B cell (primary cell): ENCODE results near the gene SLIT3. TPM values are rescaled to one million over a fixed set of nuclear protein-coding genes. Genes with fewer than 3 reads are reported as not detected.

Source experiments
- ATAC-seq: fragments of 200-7000 bp; cut with Tn5 transposase; one replicate; pipeline ENCODE4 v1.10.0; 2021; ENCODE audit warnings: low read depth, mild to moderate bottlenecking, moderate number of reproducible peaks, moderate library complexity
- CTCF ChIA-PET: fragments of 350-600 bp; sonication (Branson Sonifier 250); formaldehyde crosslinking; loops from one replicate; lab custom pipeline; 2021; ENCODE audit warnings: antibody characterized with exemption, inconsistent platforms; lab: Charles Lee
- POLR2A ChIA-PET: fragments of 350-600 bp; sonication (Branson Sonifier 250); formaldehyde crosslinking; loops from one replicate; lab custom pipeline; 2021; ENCODE audit warnings: antibody characterized with exemption; lab: Charles Lee
- DNase-seq: peaks from one replicate; pipeline ENCODE4 v3.0.0; 2013
- H2AFZ ChIP-seq: 2 replicates; pipeline ENCODE4 v1.6.1; 2012; ENCODE audit warnings: mild to moderate bottlenecking, low read depth, low read length; ENCODE audit not compliant: insufficient read depth, poor library complexity, severe bottlenecking
- H3K27ac ChIP-seq, 2 donors: 1 replicate in 1 of 2; 2 replicates in 1 of 2; pipeline ENCODE4 v1.5.1; 2012 to 2013; ENCODE audit warnings: low read length in 2 of 2, mild to moderate bottlenecking in 2 of 2, moderate library complexity in 1 of 2
- H3K27me3 ChIP-seq, 4 experiments: fragments of 200-600 bp in 1 of 4; sonication (generic) in 1 of 4; replicated peaks in 1 of 4; 1 replicate in 2 of 4; 2 replicates in 2 of 4; pipeline versions ENCODE4 v1.6.1 to v1.7.0; 2013 to 2016; ENCODE audit warnings: low read length in 3 of 4, mild to moderate bottlenecking in 2 of 4, mixed read lengths in 1 of 4, moderate library complexity in 1 of 4; ENCODE audit not compliant: insufficient read depth in 4 of 4, control insufficient read depth in 3 of 4; ENCODE audit errors: control extremely low read depth in 1 of 4
- H3K36me3 ChIP-seq, 2 experiments: replicated peaks in 1 of 2; 1 replicate in 1 of 2; 2 replicates in 1 of 2; pipeline versions ENCODE4 v1.6.1 to v1.7.1; 2013; ENCODE audit warnings: low read length in 1 of 2; ENCODE audit not compliant: insufficient read depth in 2 of 2, control insufficient read depth in 1 of 2; ENCODE audit errors: control extremely low read depth in 1 of 2, extremely low read depth in 1 of 2
- H3K4me1 ChIP-seq, 2 donors: fragments of 200-600 bp in 1 of 2; sonication (generic) in 1 of 2; 1 replicate in 1 of 2; 2 replicates in 1 of 2; pipeline versions ENCODE4 v1.5.1 to v1.6.1; 2013 to 2017; ENCODE audit warnings: low read length in 2 of 2; ENCODE audit not compliant: control insufficient read depth in 2 of 2, insufficient read depth in 2 of 2
- H3K4me2 ChIP-seq: replicated peaks from 2 replicates; pipeline ENCODE3; 2012; ENCODE audit warnings: mild to moderate bottlenecking, low read depth, low read length; ENCODE audit not compliant: poor library complexity, severe bottlenecking
- H3K4me3 ChIP-seq, 5 experiments: fragments of 200-600 bp in 1 of 5; sonication (generic) in 1 of 5; 1 replicate in 3 of 5; 2 replicates in 2 of 5; pipeline versions ENCODE4 v1.5.1 to v1.7.0; 2011 to 2016; ENCODE audit warnings: low read length in 4 of 5, mild to moderate bottlenecking in 4 of 5, low read depth in 2 of 5, control low read depth in 1 of 5, moderate library complexity in 1 of 5; ENCODE audit not compliant: insufficient read depth in 1 of 5; ENCODE audit errors: control extremely low read depth in 1 of 5, extremely low read depth in 1 of 5
- H3K79me2 ChIP-seq: fragments of 200-600 bp; sonication (generic); one replicate; pipeline ENCODE4 v1.6.0; 2016; ENCODE audit warnings: low read length; ENCODE audit not compliant: control insufficient read depth, insufficient read depth
- H3K9ac ChIP-seq: fragments of 200-600 bp; sonication (generic); 2 replicates; pipeline ENCODE4 v1.6.1; 2017; ENCODE audit warnings: mild to moderate bottlenecking, low read length, moderate library complexity
- H3K9me3 ChIP-seq, 3 donors: one replicate each; pipeline versions ENCODE4 v1.6.1 to v1.7.1; 2013; ENCODE audit warnings: low read length in 2 of 3; ENCODE audit not compliant: control insufficient read depth in 2 of 3, insufficient read depth in 1 of 3; ENCODE audit errors: control extremely low read depth in 1 of 3
- H4K20me1 ChIP-seq: 2 replicates; pipeline ENCODE4 v1.6.0; 2012; ENCODE audit warnings: mild to moderate bottlenecking, low read length; ENCODE audit not compliant: insufficient read depth, control insufficient read depth, poor library complexity, severe bottlenecking
- H3K27ac Mint-ChIP-seq: one replicate; pipeline ENCODE4 v1.8.0; 2021; ENCODE audit warnings: mixed read lengths
- H3K27me3 Mint-ChIP-seq: one replicate; pipeline ENCODE4 v1.8.0; 2021; ENCODE audit warnings: mixed read lengths
- H3K4me1 Mint-ChIP-seq: one replicate; pipeline ENCODE4 v1.8.0; 2021; ENCODE audit warnings: mixed read lengths
- H3K4me3 Mint-ChIP-seq: one replicate; pipeline ENCODE4 v1.8.0; 2021; ENCODE audit warnings: mixed read lengths
- H3K9me3 Mint-ChIP-seq: one replicate; pipeline ENCODE4 v1.8.0; 2022; ENCODE audit warnings: mixed read lengths; ENCODE audit not compliant: insufficient read depth
- EZH2 ChIP-seq: IDR thresholded peaks from 2 replicates; pipeline ENCODE4 v1.6.1; 2012; ENCODE audit warnings: borderline replicate concordance, low read depth, mild to moderate bottlenecking, moderate library complexity, low read length; ENCODE audit not compliant: insufficient read depth, poor library complexity, severe bottlenecking
- WGBS: methylation state at CpG from one replicate; pipeline ENCODE4 v1.1.5; 2013; ENCODE audit warnings: missing lambda C conversion rate; ENCODE audit not compliant: insufficient coverage; 5-methylcytosine and 5-hydroxymethylcytosine counted together
- intact Hi-C: fragments of 100-400 bp; cut with micrococcal nuclease; formaldehyde crosslinking; loops from one replicate; pipeline ENCODE4 v1.10.0; 2022
- polyA plus RNA-seq: library from polyadenylated mRNA; depleted of rRNA; stranded (reverse); fragments of >200 nt; gene quantifications from 2 replicates; pipeline ENCODE4 v1.2.3, GENCODE V29; 2012
- total RNA-seq, 2 donors: library from RNA; stranded (reverse); fragments of 120-200 nt in 1 of 2; gene quantifications; 1 replicate in 1 of 2; 2 replicates in 1 of 2; pipeline versions ENCODE4 v1.2.3 to v1.2.4, GENCODE V29; 2013 to 2022
- TF ChIP-seq, protein P1 (sequence below): fragments of 200-600 bp; IDR thresholded peaks from one replicate; pipeline ENCODE4 v1.8.0; 2022; ENCODE audit warnings: antibody characterized with exemption, mild to moderate bottlenecking

SLIT3 gene
- total and polyA plus RNA-seq, 2 donors (not counting 1 experiment from before 2014, with no cell fraction given), result not detected

GRCh38 chr5:168976311-168976970, 324.5 kb downstream of the SLIT3 start:
- no peaks in the 10 kb centered on the region for H3K9me3 ChIP-seq
- no peak for ATAC-seq

DNA sequence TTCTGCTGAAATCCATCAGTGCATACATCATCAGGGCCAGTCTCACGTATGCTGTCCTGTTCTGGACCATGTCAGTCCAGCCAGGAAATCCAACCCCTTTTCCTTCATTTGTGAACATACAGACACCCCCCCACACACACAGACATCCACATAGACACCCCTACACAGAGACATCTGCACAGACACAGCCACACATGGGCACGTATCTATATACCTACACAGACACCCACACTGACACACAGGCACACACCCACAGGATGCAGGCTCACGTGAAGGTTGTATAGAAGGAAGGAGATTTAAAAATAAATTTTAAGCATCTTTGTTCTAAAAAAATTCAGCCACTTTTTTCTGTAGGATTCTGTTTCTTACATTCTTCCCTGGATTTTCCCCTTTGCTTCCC, 325.6 kb downstream of the SLIT3 start:
- H3K79me2 ChIP-seq, result no peaks in the 10 kb centered on the region
- no peak for ATAC-seq
- no peak overlapping the region for H2AFZ ChIP-seq
- H3K9ac ChIP-seq, result no peak overlapping the region
- H3K4me1 Mint-ChIP-seq, result no peaks in the 10 kb centered on the region
- H3K9me3 ChIP-seq, result no peaks in the 10 kb centered on the region
- no peaks in the 10 kb centered on the region for H3K9me3 Mint-ChIP-seq
- H3K27me3 Mint-ChIP-seq, result peaks cover 25% of the 10 kb centered on the region
- no peak for DNase-seq
- no peak overlapping the region for H3K27ac ChIP-seq
- no peak overlapping the region for H3K27ac Mint-ChIP-seq
- ChIA-PET POLR2A (no interaction called here), CTCF (no interaction called here)
- no peak overlapping the region for H3K4me3 ChIP-seq
- WGBS, result 82% methylated on average over 1 of the region's 3 CpGs
- no peaks in the 10 kb centered on the region for H3K36me3 ChIP-seq
- no peaks in the 10 kb centered on the region for H3K4me1 ChIP-seq
- intact Hi-C loops, result no loop called here
- TF ChIP-seq, protein P1, sequence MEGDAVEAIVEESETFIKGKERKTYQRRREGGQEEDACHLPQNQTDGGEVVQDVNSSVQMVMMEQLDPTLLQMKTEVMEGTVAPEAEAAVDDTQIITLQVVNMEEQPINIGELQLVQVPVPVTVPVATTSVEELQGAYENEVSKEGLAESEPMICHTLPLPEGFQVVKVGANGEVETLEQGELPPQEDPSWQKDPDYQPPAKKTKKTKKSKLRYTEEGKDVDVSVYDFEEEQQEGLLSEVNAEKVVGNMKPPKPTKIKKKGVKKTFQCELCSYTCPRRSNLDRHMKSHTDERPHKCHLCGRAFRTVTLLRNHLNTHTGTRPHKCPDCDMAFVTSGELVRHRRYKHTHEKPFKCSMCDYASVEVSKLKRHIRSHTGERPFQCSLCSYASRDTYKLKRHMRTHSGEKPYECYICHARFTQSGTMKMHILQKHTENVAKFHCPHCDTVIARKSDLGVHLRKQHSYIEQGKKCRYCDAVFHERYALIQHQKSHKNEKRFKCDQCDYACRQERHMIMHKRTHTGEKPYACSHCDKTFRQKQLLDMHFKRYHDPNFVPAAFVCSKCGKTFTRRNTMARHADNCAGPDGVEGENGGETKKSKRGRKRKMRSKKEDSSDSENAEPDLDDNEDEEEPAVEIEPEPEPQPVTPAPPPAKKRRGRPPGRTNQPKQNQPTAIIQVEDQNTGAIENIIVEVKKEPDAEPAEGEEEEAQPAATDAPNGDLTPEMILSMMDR, result no peak
- TF ChIP-seq EZH2, result no peak
- peaks cover 0 to 9% (median 0%) of the 10 kb centered on the region in 4 experiments for H3K27me3 ChIP-seq
- H4K20me1 ChIP-seq, result no peaks in the 10 kb centered on the region
- no peak overlapping the region for H3K4me3 Mint-ChIP-seq
- H3K4me2 ChIP-seq, result no peak overlapping the region

More at GRCh38 chr5:168976311-168976970, 324.5 kb downstream of the SLIT3 start:
- no peak for TF ChIP-seq EZH2
- TF ChIP-seq, protein P1, result no peak
- ChIA-PET POLR2A (no interaction called here), CTCF (no interaction called here)
- Histone ChIP-seq H2AFZ (no peak overlapping the region), H3K4me2 (no peak overlapping the region), H3K27me3 (peaks cover 0 to 9% (median 0%) of the 10 kb centered on the region in 4 experiments), H4K20me1 (no peaks in the 10 kb centered on the region), H3K79me2 (no peaks in the 10 kb centered on the region), H3K4me1 (no peaks in the 10 kb centered on the region), H3K36me3 (no peaks in the 10 kb centered on the region), H3K9ac (no peak overlapping the region), H3K27ac (no peak overlapping the region), H3K4me3 (no peak overlapping the region)
- Mint-ChIP-seq H3K4me3 (no peak overlapping the region), H3K27ac (no peak overlapping the region), H3K9me3 (no peaks in the 10 kb centered on the region), H3K4me1 (no peaks in the 10 kb centered on the region), H3K27me3 (peaks cover 26% of the 10 kb centered on the region)
- intact Hi-C loops, result no loop called here
- no peak for DNase-seq
- WGBS, result no CpG with 5 or more reads among the region's 3 CpGs
